HL-60 (cell line): ENCODE data around the gene DOC2B.

Source experiments
- DNase-seq, 2 experiments: peaks; one replicate each; pipeline ENCODE4 v3.0.0-alpha.2; 2010 to 2020; ENCODE audit warnings: low read depth in 1 of 2, low spot score in 1 of 2
- H3K27ac ChIP-seq: fragments of 250-450 bp; sonication (Bioruptor Pico); replicated peaks from 2 replicates; pipeline ENCODE4 v1.5.1; 2020; ENCODE audit warnings: mild to moderate bottlenecking, moderate library complexity
- H3K27me3 ChIP-seq: fragments of 250-450 bp; sonication (Bioruptor Pico); 2 replicates; pipeline ENCODE4 v1.5.1; 2021; ENCODE audit warnings: mild to moderate bottlenecking, moderate library complexity; ENCODE audit not compliant: insufficient read depth, poor library complexity, severe bottlenecking
- H3K4me3 ChIP-seq: replicated peaks from 2 replicates; pipeline ENCODE4 v1.5.1; 2011; ENCODE audit warnings: mild to moderate bottlenecking, control low read depth, low read length; ENCODE audit not compliant: insufficient read depth
- GABPA ChIP-seq: IDR thresholded peaks from 2 replicates; pipeline ENCODE4 v1.6.1; 2012; ENCODE audit warnings: low read depth
- POLR2AphosphoS5 ChIP-seq: IDR thresholded peaks from 2 replicates; pipeline ENCODE4 v1.6.1; 2012; ENCODE audit warnings: low read depth
- SPI1 ChIP-seq: IDR thresholded peaks from 2 replicates; pipeline ENCODE4 v1.6.1; 2012; ENCODE audit warnings: low read depth, mild to moderate bottlenecking, borderline replicate concordance
- TF ChIP-seq, protein P1 (sequence below): IDR thresholded peaks from 2 replicates; pipeline ENCODE4 v1.6.1; 2012; ENCODE audit warnings: low read depth; ENCODE audit not compliant: insufficient replicate concordance
- TF ChIP-seq, protein P2 (sequence below): IDR thresholded peaks from one replicate; pipeline ENCODE4 v1.5.1; 2011; ENCODE audit warnings: low read length, control low read depth, inconsistent platforms; ENCODE audit not compliant: insufficient read depth

The DOC2B gene

DNA sequence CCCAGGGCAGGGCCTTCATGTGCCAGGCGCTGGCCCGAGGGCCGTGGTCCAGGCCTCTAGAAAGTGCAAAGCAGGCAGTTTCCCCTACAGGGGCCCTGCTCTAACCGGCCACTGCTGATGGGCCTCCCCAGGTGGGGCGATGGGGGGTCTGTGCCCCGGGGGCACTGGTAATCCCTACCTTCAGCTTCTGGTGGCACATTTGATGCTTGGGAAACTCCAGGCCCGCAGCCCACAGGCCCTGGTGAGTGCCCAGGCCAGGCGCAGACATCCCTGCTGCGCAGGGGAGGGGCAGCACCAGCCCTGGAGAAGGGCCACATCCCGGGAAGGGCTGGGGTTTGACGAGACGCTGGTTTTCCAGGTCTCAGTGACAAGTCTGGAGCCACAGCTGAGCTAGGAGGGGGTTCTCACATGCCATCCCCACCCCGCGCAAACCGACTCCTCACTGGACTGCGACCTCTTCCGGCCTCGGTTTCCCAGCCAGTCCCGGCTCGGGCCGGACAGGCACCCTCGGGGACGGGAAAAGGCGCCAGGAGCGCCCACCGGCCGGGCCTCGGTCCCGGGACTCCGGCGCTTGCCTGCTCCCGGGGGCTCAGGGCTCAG, 1.6 kb downstream of the DOC2B start:
- TF ChIP-seq SPI1 (no peak), GABPA (no peak), POLR2AphosphoS5 (no peak)
- TF ChIP-seq, protein P1, sequence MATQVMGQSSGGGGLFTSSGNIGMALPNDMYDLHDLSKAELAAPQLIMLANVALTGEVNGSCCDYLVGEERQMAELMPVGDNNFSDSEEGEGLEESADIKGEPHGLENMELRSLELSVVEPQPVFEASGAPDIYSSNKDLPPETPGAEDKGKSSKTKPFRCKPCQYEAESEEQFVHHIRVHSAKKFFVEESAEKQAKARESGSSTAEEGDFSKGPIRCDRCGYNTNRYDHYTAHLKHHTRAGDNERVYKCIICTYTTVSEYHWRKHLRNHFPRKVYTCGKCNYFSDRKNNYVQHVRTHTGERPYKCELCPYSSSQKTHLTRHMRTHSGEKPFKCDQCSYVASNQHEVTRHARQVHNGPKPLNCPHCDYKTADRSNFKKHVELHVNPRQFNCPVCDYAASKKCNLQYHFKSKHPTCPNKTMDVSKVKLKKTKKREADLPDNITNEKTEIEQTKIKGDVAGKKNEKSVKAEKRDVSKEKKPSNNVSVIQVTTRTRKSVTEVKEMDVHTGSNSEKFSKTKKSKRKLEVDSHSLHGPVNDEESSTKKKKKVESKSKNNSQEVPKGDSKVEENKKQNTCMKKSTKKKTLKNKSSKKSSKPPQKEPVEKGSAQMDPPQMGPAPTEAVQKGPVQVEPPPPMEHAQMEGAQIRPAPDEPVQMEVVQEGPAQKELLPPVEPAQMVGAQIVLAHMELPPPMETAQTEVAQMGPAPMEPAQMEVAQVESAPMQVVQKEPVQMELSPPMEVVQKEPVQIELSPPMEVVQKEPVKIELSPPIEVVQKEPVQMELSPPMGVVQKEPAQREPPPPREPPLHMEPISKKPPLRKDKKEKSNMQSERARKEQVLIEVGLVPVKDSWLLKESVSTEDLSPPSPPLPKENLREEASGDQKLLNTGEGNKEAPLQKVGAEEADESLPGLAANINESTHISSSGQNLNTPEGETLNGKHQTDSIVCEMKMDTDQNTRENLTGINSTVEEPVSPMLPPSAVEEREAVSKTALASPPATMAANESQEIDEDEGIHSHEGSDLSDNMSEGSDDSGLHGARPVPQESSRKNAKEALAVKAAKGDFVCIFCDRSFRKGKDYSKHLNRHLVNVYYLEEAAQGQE, result no peak
- TF ChIP-seq, protein P2, sequence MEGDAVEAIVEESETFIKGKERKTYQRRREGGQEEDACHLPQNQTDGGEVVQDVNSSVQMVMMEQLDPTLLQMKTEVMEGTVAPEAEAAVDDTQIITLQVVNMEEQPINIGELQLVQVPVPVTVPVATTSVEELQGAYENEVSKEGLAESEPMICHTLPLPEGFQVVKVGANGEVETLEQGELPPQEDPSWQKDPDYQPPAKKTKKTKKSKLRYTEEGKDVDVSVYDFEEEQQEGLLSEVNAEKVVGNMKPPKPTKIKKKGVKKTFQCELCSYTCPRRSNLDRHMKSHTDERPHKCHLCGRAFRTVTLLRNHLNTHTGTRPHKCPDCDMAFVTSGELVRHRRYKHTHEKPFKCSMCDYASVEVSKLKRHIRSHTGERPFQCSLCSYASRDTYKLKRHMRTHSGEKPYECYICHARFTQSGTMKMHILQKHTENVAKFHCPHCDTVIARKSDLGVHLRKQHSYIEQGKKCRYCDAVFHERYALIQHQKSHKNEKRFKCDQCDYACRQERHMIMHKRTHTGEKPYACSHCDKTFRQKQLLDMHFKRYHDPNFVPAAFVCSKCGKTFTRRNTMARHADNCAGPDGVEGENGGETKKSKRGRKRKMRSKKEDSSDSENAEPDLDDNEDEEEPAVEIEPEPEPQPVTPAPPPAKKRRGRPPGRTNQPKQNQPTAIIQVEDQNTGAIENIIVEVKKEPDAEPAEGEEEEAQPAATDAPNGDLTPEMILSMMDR, result no peak
- DNase-seq, result no peak
- H3K27me3 ChIP-seq, result peaks cover 3% of the 10 kb centered on the region
- no peak overlapping the region for H3K4me3 ChIP-seq
- no peak overlapping the region for H3K27ac ChIP-seq

DNA sequence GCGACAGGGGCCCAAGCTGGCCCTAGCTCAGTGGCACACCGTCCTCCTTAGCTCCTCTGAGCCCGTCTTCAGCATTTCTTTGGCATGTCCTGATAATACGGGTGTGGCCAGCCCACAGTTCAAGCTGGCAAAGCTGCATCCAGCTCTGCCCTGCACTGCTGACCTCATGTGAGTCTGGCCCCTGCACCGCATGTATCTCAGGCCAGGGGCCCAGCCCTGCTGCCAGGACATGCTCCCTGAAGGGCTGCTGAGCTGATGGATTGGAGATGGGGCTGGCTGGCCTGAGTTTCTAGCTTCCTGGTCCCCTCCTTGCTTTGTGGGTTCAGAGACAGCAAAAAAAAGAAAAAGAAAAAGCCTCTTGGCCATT, 2.4 kb downstream of the DOC2B start:
- H3K27me3 ChIP-seq, result peaks cover 3% of the 10 kb centered on the region
- TF ChIP-seq, protein P1, result no peak
- TF ChIP-seq, protein P2, result no peak
- TF ChIP-seq SPI1 (no peak), POLR2AphosphoS5 (no peak), GABPA (no peak)
- no peak for DNase-seq

DNA sequence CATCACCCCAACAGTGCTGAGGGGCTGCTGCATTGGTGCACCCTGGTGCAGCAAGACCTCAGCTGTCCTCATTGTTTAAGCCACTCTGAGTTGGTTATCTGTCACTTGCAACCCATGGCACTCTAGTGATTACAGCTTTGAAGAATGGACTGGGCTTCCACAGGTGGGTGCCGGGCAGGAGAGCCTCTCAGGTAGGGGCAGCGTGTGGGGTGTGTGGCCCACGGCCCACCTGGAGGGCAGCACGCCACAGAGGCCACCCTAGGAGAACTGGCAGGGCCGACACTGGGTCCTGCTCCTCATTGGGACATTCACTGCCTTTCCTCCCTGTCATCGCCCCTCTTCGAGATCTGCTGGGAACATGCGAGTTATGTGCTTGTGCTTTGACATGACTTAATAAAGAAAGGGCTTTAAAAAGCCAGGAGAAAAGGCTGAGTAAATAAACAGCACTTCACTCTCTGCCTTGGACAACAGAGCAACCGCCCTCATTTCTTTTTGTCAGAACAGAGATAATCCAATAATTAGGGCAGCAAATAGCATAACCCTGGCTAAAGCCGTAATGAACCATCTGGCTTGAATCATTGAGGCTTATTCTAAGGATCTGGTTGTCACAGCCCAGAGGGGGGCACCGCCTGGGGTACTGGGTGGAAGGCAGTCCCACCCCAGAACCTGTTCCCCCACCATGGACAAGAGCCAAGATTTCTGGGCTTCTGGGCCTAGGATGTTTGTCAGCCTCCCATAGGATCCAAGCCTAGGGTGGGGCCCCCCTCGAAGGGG, 3.0 kb downstream of the DOC2B start:
- peaks cover 3% of the 10 kb centered on the region for H3K27me3 ChIP-seq
- TF ChIP-seq SPI1 (no peak), POLR2AphosphoS5 (no peak), GABPA (no peak)
- TF ChIP-seq, protein P2, result no peak
- TF ChIP-seq, protein P1, result no peak
- no peak for DNase-seq
- H3K27ac ChIP-seq, result no peak overlapping the region
- H3K4me3 ChIP-seq, result no peak overlapping the region

More for the DNA sequence above, 2.4 kb downstream of the DOC2B start:
- H3K4me3 ChIP-seq, result no peak overlapping the region
- H3K27ac ChIP-seq, result no peak overlapping the region
